ENCODE data around the gene ZNF621. TPM values are rescaled to one million over a fixed set of nuclear protein-coding genes. Genes with fewer than 3 reads are reported as not detected.

ZNF621 gene
- 4.8 to 7.7 TPM (median 6.4 TPM) in 5 replicates for total RNA-seq (2022; extraction: Qiagen RNA extraction; ENCODE audit: low read depth)

GRCh38 chr3:40524568-40525285, at the start of gene ZNF621:
TSS of gene ZNF621 (plus strand) at chr3:40524960. CDS start at chr3:40525841, 881 bp downstream.

GRCh38 chr3:40476478-40477470, 48.0 kb upstream of the ZNF621 start, which contains the start of gene ZNF619:
TSS of gene ZNF619 (plus strand) at chr3:40477122. CDS start at chr3:40477980, 858 bp downstream.

GRCh38 chr3:40505599-40506462, 18.9 kb upstream of the ZNF621 start, which contains the start of gene ZNF620:
TSS of gene ZNF620 (plus strand) at chr3:40506039. CDS start at chr3:40506353, 314 bp downstream.

Other genes starting within 250 kb of the ZNF621 start
- 52.8 to 62.2 TPM (median 59.3 TPM) in 5 replicates for gene EIF1B, start 215.3 kb upstream of the ZNF621 start, total RNA-seq (2022; extraction: Qiagen RNA extraction; ENCODE audit: low read depth)
- gene ENTPD3, start 137.8 kb upstream of the ZNF621 start, total RNA-seq (2022; extraction: Qiagen RNA extraction; ENCODE audit: low read depth), result 0.13 TPM in 1 of 5 replicates, not detected in the others
- gene RPL14, start 67.6 kb upstream of the ZNF621 start, total RNA-seq (2022; extraction: Qiagen RNA extraction; ENCODE audit: low read depth), result 664 to 775 TPM (median 742 TPM) in 5 replicates
- 1.3 to 1.9 TPM (median 1.8 TPM) in 5 replicates for gene ZNF619, start 47.8 kb upstream of the ZNF621 start, total RNA-seq (2022; extraction: Qiagen RNA extraction; ENCODE audit: low read depth)
- 1.4 to 2.3 TPM (median 1.8 TPM) in 5 replicates for gene ZNF620, start 18.9 kb upstream of the ZNF621 start, total RNA-seq (2022; extraction: Qiagen RNA extraction; ENCODE audit: low read depth)